OCI-LY7 (cell line): Measurements from ENCODE around the gene ZNF668. TPM values are rescaled to one million over a fixed set of nuclear protein-coding genes. Genes with fewer than 3 reads are reported as not detected.
"Not testable (repeated sequence)": the region's sequence is repeated elsewhere in the genome, so short reads cannot be mapped to it uniquely, and the experiment has no call there.

Source experiments
- BruUV-seq: library from RNA; stranded (reverse); fragments of 400-500 nt; replicated peaks from 2 replicates; lab custom pipeline; 2021; lab: Mats Ljungman, UMichigan
- CTCF ChIA-PET: fragments of 300-600 bp; sonication (Branson Sonifier 250); formaldehyde crosslinking; loops from one replicate; lab custom pipeline; 2022; ENCODE audit warnings: antibody characterized with exemption; ENCODE audit not compliant: unreplicated experiment; lab: Charles Lee
- POLR2A ChIA-PET: fragments of 300-600 bp; sonication (Branson Sonifier 250); formaldehyde crosslinking; loops from one replicate; lab custom pipeline; 2022; ENCODE audit warnings: antibody characterized with exemption; lab: Charles Lee
- DNase-seq: peaks from one replicate; pipeline ENCODE4 v3.0.0-alpha.2; 2015; ENCODE audit warnings: low spot score
- H2AFZ ChIP-seq: fragments of 200-600 bp; sonication (generic), shearing (Covaris generic); 2 replicates; pipeline ENCODE4 v1.6.1; 2014; ENCODE audit warnings: mild to moderate bottlenecking, antibody characterized with exemption, low read length, moderate library complexity
- H3K27ac ChIP-seq: fragments of 200-600 bp; sonication (generic); 2 replicates; pipeline ENCODE4 v1.5.1; 2014; ENCODE audit warnings: mixed run types, low read depth, mild to moderate bottlenecking, moderate library complexity, low read length, inconsistent platforms; ENCODE audit not compliant: poor library complexity, severe bottlenecking
- H3K36me3 ChIP-seq: fragments of 200-600 bp; sonication (generic); 2 replicates; pipeline ENCODE4 v1.6.1; 2014; ENCODE audit warnings: mild to moderate bottlenecking, antibody characterized with exemption, low read length, moderate library complexity, mixed read lengths; ENCODE audit not compliant: insufficient read depth
- H3K4me1 ChIP-seq: fragments of 200-600 bp; sonication (generic); 2 replicates; pipeline ENCODE4 v1.5.1; 2014; ENCODE audit warnings: mild to moderate bottlenecking, low read length; ENCODE audit not compliant: insufficient read depth, poor library complexity, severe bottlenecking
- H3K4me2 ChIP-seq: fragments of 200-600 bp; sonication (generic); 2 replicates; pipeline ENCODE4 v1.6.1; 2014; ENCODE audit warnings: mild to moderate bottlenecking, low read length
- H3K4me3 ChIP-seq: fragments of 200-600 bp; sonication (generic); 2 replicates; pipeline ENCODE4 v1.5.1; 2014; ENCODE audit warnings: mild to moderate bottlenecking, low read depth, low read length; ENCODE audit not compliant: poor library complexity, severe bottlenecking
- H3K79me2 ChIP-seq: fragments of 200-600 bp; sonication (generic); 2 replicates; pipeline ENCODE4 v1.6.1; 2016; ENCODE audit warnings: low read depth, mild to moderate bottlenecking, low read length, moderate library complexity, mixed read lengths; ENCODE audit not compliant: insufficient read depth
- H3K9me2 ChIP-seq: fragments of 200-600 bp; sonication (generic); 2 replicates; pipeline ENCODE4 v1.6.1; 2016; ENCODE audit warnings: mild to moderate bottlenecking, low read length, mixed read lengths; ENCODE audit not compliant: insufficient read depth
- H3K9me3 ChIP-seq: fragments of 200-600 bp; sonication (generic); 2 replicates; pipeline ENCODE4 v1.6.1; 2014; ENCODE audit warnings: mild to moderate bottlenecking, mixed run types, low read length, mixed read lengths
- H4K20me1 ChIP-seq: fragments of 200-600 bp; sonication (generic); 2 replicates; pipeline ENCODE4 v1.6.1; 2014; ENCODE audit warnings: mild to moderate bottlenecking, antibody characterized with exemption, low read length, moderate library complexity, mixed read lengths; ENCODE audit not compliant: insufficient read depth
- CTCF ChIP-seq: fragments of 200-600 bp; sonication (generic); conservative IDR thresholded peaks from 2 replicates; pipeline ENCODE4 v1.5.1; 2014; ENCODE audit warnings: mild to moderate bottlenecking, antibody characterized with exemption, low read length, moderate library complexity, mixed read lengths
- EZH2phosphoT487 ChIP-seq: fragments of 200-600 bp; sonication (generic); IDR thresholded peaks from 2 replicates; pipeline ENCODE4 v1.6.1; 2018; ENCODE audit warnings: low read depth, borderline replicate concordance, mild to moderate bottlenecking, mixed run types, antibody characterized with exemption, low read length, moderate library complexity, mixed read lengths
- intact Hi-C: fragments of 100-400 bp; cut with micrococcal nuclease; formaldehyde crosslinking; loops from one replicate; pipeline ENCODE4 v1.10.0; 2022; ENCODE audit not compliant: unreplicated experiment
- total RNA-seq, 2 experiments: library from RNA; depleted of rRNA in 1 of 2; stranded (reverse); fragments of >200 nt in 1 of 2; shearing (Covaris generic) in 1 of 2; gene quantifications; 2 replicates each; pipeline ENCODE4 v1.2.3, GENCODE V29; 2014 to 2022

Gene ZNF668
- total RNA-seq, 2 experiments from 2014 or later, result 7.8 to 21.7 TPM

GRCh38 chr16:31105677-31106213, 31.7 kb upstream of the ZNF668 start:
- Histone ChIP-seq H3K9me2 (no peaks in the 10 kb centered on the region), H3K4me1 (peaks cover 18% of the 10 kb centered on the region), H3K4me3 (no peak overlapping the region), H2AFZ (peak overlapping the region; percentile 67), H3K36me3 (peaks cover 8% of the 10 kb centered on the region; the same call in 1 of the 2 replicates), H4K20me1 (no peaks in the 10 kb centered on the region), H3K27ac (no peak overlapping the region), H3K79me2 (no peaks in the 10 kb centered on the region), H3K9me3 (no peaks in the 10 kb centered on the region), H3K4me2 (peak overlapping the region; percentile 27; the same call in 1 of the 2 replicates)
- POLR2A ChIA-PET, result no interaction called here
- peak; percentile 75 for TF ChIP-seq CTCF
- no peak for TF ChIP-seq EZH2phosphoT487
- no TSS peak for BruUV-seq
- intact Hi-C loops, result no loop called here
- peak; percentile 77 for DNase-seq
- CTCF ChIA-PET, result no interaction called here

GRCh38 chr16:31100876-31101641, 27.0 kb upstream of the ZNF668 start:
- CTCF ChIA-PET, H4K20me1 ChIP-seq, H3K79me2 ChIP-seq, DNase-seq, H3K36me3 ChIP-seq, H3K9me3 ChIP-seq, H3K4me1 ChIP-seq, BruUV-seq, H3K27ac ChIP-seq, H3K4me3 ChIP-seq, H3K4me2 ChIP-seq, H3K9me2 ChIP-seq, intact Hi-C loops, H2AFZ ChIP-seq: not testable (repeated sequence)
- POLR2A ChIA-PET, result interaction anchor here (0.6 to 0.8 kb wide), 2 partner anchors 9 to 54 kb away, joined by 3 to 7 read pairs; no protein-coding TSS in a partner anchor

- CTCF ChIA-PET, result no interaction called here
- DNase-seq, result no peak
- H3K36me3 ChIP-seq, result no peaks in the 10 kb centered on the region
- TF ChIP-seq EZH2phosphoT487, result no peak
- TF ChIP-seq CTCF, result no peak
- POLR2A ChIA-PET, result interaction anchor here (0.6 kb wide), 3 partner anchors 21 to 541 kb away, joined by 3 to 7 read pairs (median 3); no protein-coding TSS in a partner anchor
- H2AFZ ChIP-seq, result no peak overlapping the region
- no peaks in the 10 kb centered on the region for H3K9me3 ChIP-seq
- no TSS peak for BruUV-seq
- no peaks in the 10 kb centered on the region for H3K79me2 ChIP-seq
- H3K27ac ChIP-seq, result no peak overlapping the region
- H4K20me1 ChIP-seq, result no peaks in the 10 kb centered on the region
- no peak overlapping the region for H3K4me3 ChIP-seq
- H3K9me2 ChIP-seq, result no peaks in the 10 kb centered on the region
- H3K4me2 ChIP-seq, result no peak overlapping the region
- peaks cover 8% of the 10 kb centered on the region for H3K4me1 ChIP-seq
- intact Hi-C loops, result no loop called here
These were observed 26.0 kb upstream of the ZNF668 start for GRCh38 chr16:31099860-31100638.
